ENCODE results near the gene NPR1. TPM values are rescaled to one million over a fixed set of nuclear protein-coding genes. Genes with fewer than 3 reads are reported as not detected.

NPR1 gene
- total and polyA plus RNA-seq, 2 of the 4 experiments (the other 2 are of a cell fraction) = 0.02 TPM; not detected in 1

GRCh38 chr1:153688276-153688675 lies 9.8 kb downstream of the NPR1 start:
- Histone ChIP-seq H3K27ac (ENCODE audit: insufficient read depth, low read length) (no peak overlapping the region), H2BK20ac (ENCODE audit: low read depth, low read length) (no peak overlapping the region), H3K9ac (ENCODE audit: low read depth, low read length) (no peak overlapping the region), H3K4me1 (ENCODE audit: control insufficient read depth, insufficient read depth, low read length) (no peaks in the 10 kb centered on the region), H3K18ac (ENCODE audit: low read depth, low read length) (no peak overlapping the region), H3K27me3 (ENCODE audit: control insufficient read depth, insufficient read depth, low read length) (peaks cover 41% of the 10 kb centered on the region), H3K4me3 (ENCODE audit: insufficient read depth, low read depth, low read length) (no peak overlapping the region), H4K91ac (ENCODE audit: insufficient read depth, low read depth, low read length) (no peak overlapping the region), H2AK9ac (replicated peaks; ENCODE audit: low read depth, low read length, poor library complexity) (no peak overlapping the region), H2AK5ac (ENCODE audit: low read depth, low read length) (no peak overlapping the region), H3K23ac (ENCODE audit: low read depth, low read length) (no peak overlapping the region), H3K79me1 (ENCODE audit: low read depth in 1 of 2, low read length in 2 of 2) (no peaks in the 10 kb centered on the region), H3K9me3 (ENCODE audit: control insufficient read depth, insufficient read depth, low read length) (no peaks in the 10 kb centered on the region), H3K14ac (replicated peaks; ENCODE audit: low read depth, low read length) (no peak overlapping the region), H3K36me3 (ENCODE audit: control insufficient read depth, insufficient read depth, low read length) (no peaks in the 10 kb centered on the region), H3K4me2 (ENCODE audit: low read depth, low read length) (no peak overlapping the region), H4K20me1 (ENCODE audit: insufficient read depth, low read length) (no peaks in the 10 kb centered on the region; the same call in 1 of the 2 replicates), H3K56ac (ENCODE audit: extremely low read depth, insufficient read depth, low read length) (no peak overlapping the region), H4K8ac (ENCODE audit: low read depth in 2 of 2, low read length in 2 of 2) (no peak overlapping the region), H2BK5ac (ENCODE audit: low read depth, low read length, poor library complexity, severe bottlenecking) (no peak overlapping the region), H2AFZ (replicated peaks; ENCODE audit: low read length, poor library complexity) (no peak overlapping the region), H2BK15ac (ENCODE audit: low read depth, low read length) (no peak overlapping the region), H3K4ac (ENCODE audit: low read depth, low read length) (no peak overlapping the region), H2BK120ac (ENCODE audit: low read depth, low read length) (no peak overlapping the region), H3K9me1 (ENCODE audit: insufficient read depth, low read length) (no peaks in the 10 kb centered on the region), H4K5ac (ENCODE audit: low read depth, low read length) (no peak overlapping the region)
- in situ Hi-C loops (cut with MboI; ENCODE audit: low sequenced_read_pairs) (no loop called here), dilution Hi-C loops (cut with HindIII; ENCODE audit: low sequenced_read_pairs, unreplicated experiment) (no loop called here), intact Hi-C loops (cut with micrococcal nuclease) (no loop called here)
- TF ChIP-seq RCOR1 (IDR thresholded peaks at IDR 0.05; ENCODE audit: insufficient replicate concordance, low read length) (no peak), CEBPB (IDR thresholded peaks at IDR 0.05; ENCODE audit: low read depth, low read length) (no peak), POLR2A (IDR thresholded peaks at IDR 0.05; ENCODE audit: low read depth, low read length) (no peak), RFX5 (IDR thresholded peaks at IDR 0.05; ENCODE audit: low read depth, low read length) (no peak), USF2 (IDR thresholded peaks at IDR 0.05; ENCODE audit: low read depth, low read length) (no peak), MAZ (IDR thresholded peaks at IDR 0.05; ENCODE audit: borderline replicate concordance, low read depth, low read length) (no peak), NFE2L2 (IDR thresholded peaks at IDR 0.05; ENCODE audit: low read depth, low read length) (no peak), RAD21 (IDR thresholded peaks at IDR 0.05; ENCODE audit: low read length) (no peak), SMC3 (IDR thresholded peaks at IDR 0.05; ENCODE audit: low read depth, low read length) (no peak), CTCF (conservative IDR thresholded peaks at IDR 0.05; ENCODE audit: low read depth, low read length) (no peak), BHLHE40 (IDR thresholded peaks at IDR 0.05; ENCODE audit: low read depth, low read length) (no peak), ELK1 (IDR thresholded peaks at IDR 0.05; ENCODE audit: borderline replicate concordance, low read depth, low read length) (no peak), FOS (IDR thresholded peaks at IDR 0.05; ENCODE audit: low read depth, low read length) (no peak), MXI1 (IDR thresholded peaks at IDR 0.05; ENCODE audit: borderline replicate concordance, low read depth, low read length) (no peak), MAFK (IDR thresholded peaks at IDR 0.05; ENCODE audit: low read depth, low read length) (no peak)
- ChIA-PET POLR2A (ENCODE audit: unreplicated experiment) (no interaction called here), CTCF (no interaction called here)
- whole genome bisulfite sequencing, 2 experiments (ENCODE audit: extremely low coverage in 2 of 2, insufficient read length in 1 of 2) = 56% methylated on average over 3 of the region's 7 CpGs; no CpG with 5 or more reads in 1 of the 2 experiments
- no peak for DNase-seq
- BruUV-seq (replicated peaks) = no TSS peak
- no peak for ATAC-seq (ENCODE audit: low read depth)
